K562 (cell line): Measurements from ENCODE around the gene GLT8D2. TPM values are rescaled to one million over a fixed set of nuclear protein-coding genes. Genes with fewer than 3 reads are reported as not detected.
A peak's percentile ranks its signal among the peaks of the same experiment; 100 is the strongest.

Source experiments
- ATAC-seq: fragments of 200-7000 bp; cut with Tn5 transposase; 3 replicates; pipeline ENCODE4 v1.9.1; 2020; ENCODE audit warnings: moderate library complexity
- BruUV-seq: library from RNA; stranded (reverse); fragments of 400-500 nt; replicated peaks from 2 replicates; lab custom pipeline; 2021; lab: Mats Ljungman, UMichigan
- CTCF ChIA-PET: fragments of 300-600 bp; formaldehyde crosslinking; extraction: SDS; loops from one replicate; lab custom pipeline; 2021; ENCODE audit warnings: low intra/inter-chr PET ratio; lab: Yijun Ruan, JAX
- POLR2A ChIA-PET: fragments of 300-600, 350-650 bp; sonication (Branson Sonifier 250); formaldehyde crosslinking; extraction: SDS; loops from one replicate; lab custom pipeline; 2021; ENCODE audit warnings: antibody characterized with exemption, inconsistent platforms; lab: Yijun Ruan, JAX
- DNase-seq, 4 experiments: peaks; one replicate each; pipeline versions ENCODE4 v3.0.0 to v3.0.0-alpha.2; 2011 to 2018; ENCODE audit warnings: low spot score in 3 of 4, mixed read lengths in 3 of 4; ENCODE audit errors: extremely low read depth in 1 of 4
- FAIRE-seq: peaks from 2 replicates; lab custom pipeline; 2011; peaks lifted over from hg19 to GRCh38; lab: Jason Lieb, UNC
- H2AFZ ChIP-seq: 2 replicates; pipeline ENCODE4 v1.6.0; 2011; ENCODE audit warnings: low read depth, low read length, control low read depth, inconsistent platforms
- H3K27ac ChIP-seq: fragments of 200-600 bp; 3 replicates; pipeline ENCODE4 v1.8.0; 2011; ENCODE audit warnings: low read depth, mild to moderate bottlenecking, control low read depth, inconsistent platforms, low read length, moderate library complexity, mixed read lengths; ENCODE audit errors: extremely low read depth
- H3K27me3 ChIP-seq, 2 experiments: fragments of 300-600 bp in 1 of 2; 2 replicates in 1 of 2; 3 replicates in 1 of 2; pipeline versions ENCODE4 v1.6.0 to v1.8.0; 2011; ENCODE audit warnings: inconsistent platforms in 2 of 2, low read length in 2 of 2, mild to moderate bottlenecking in 1 of 2, mixed read lengths in 1 of 2, moderate library complexity in 1 of 2; ENCODE audit not compliant: control insufficient read depth in 2 of 2, insufficient read depth in 2 of 2
- H3K36me3 ChIP-seq: fragments of 300-600 bp; 3 replicates; pipeline ENCODE4 v1.8.0; 2011; ENCODE audit warnings: mild to moderate bottlenecking, low read length, inconsistent platforms; ENCODE audit not compliant: control insufficient read depth, insufficient read depth
- H3K4me1 ChIP-seq, 2 experiments: fragments of 200-600 bp in 1 of 2; replicated peaks in 1 of 2; 2 replicates in 1 of 2; 3 replicates in 1 of 2; pipeline versions ENCODE4 v1.5.1 to v1.8.0; 2011; ENCODE audit warnings: inconsistent platforms in 2 of 2, low read length in 2 of 2, mild to moderate bottlenecking in 1 of 2, mixed read lengths in 1 of 2, moderate library complexity in 1 of 2; ENCODE audit not compliant: control insufficient read depth in 2 of 2, insufficient read depth in 2 of 2
- H3K4me2 ChIP-seq: 2 replicates; pipeline ENCODE4 v1.6.1; 2011; ENCODE audit warnings: low read length, control low read depth, inconsistent platforms, mixed read lengths; ENCODE audit not compliant: insufficient read depth
- H3K4me3 ChIP-seq: fragments of 200-600 bp; sonication (generic), shearing (Covaris generic); 2 replicates; pipeline ENCODE4 v1.5.1; 2016; ENCODE audit warnings: control low read depth, inconsistent platforms
- H3K79me2 ChIP-seq: fragments of 200-600 bp; 3 replicates; pipeline ENCODE4 v1.8.0; 2011; ENCODE audit warnings: low read length, inconsistent platforms; ENCODE audit not compliant: control insufficient read depth, insufficient read depth
- H3K9ac ChIP-seq, 2 experiments: 2 replicates each; pipeline versions ENCODE4 v1.6.0 to v1.6.1; 2011; ENCODE audit warnings: low read depth in 2 of 2, low read length in 2 of 2, control low read depth in 1 of 2, inconsistent platforms in 1 of 2, mild to moderate bottlenecking in 1 of 2, mixed read lengths in 1 of 2; ENCODE audit not compliant: insufficient read depth in 1 of 2
- H3K9me1 ChIP-seq: one replicate; pipeline ENCODE4 v1.6.0; 2011; ENCODE audit warnings: inconsistent platforms, mild to moderate bottlenecking, low read length, moderate library complexity; ENCODE audit not compliant: control insufficient read depth, insufficient read depth
- H3K9me3 ChIP-seq: replicated peaks from 2 replicates; pipeline ENCODE4 v1.5.1; 2011; ENCODE audit warnings: low read depth, low read length, inconsistent platforms; ENCODE audit not compliant: control insufficient read depth, insufficient read depth
- H4K20me1 ChIP-seq: replicated peaks from 2 replicates; pipeline ENCODE4 v1.6.1; 2011; ENCODE audit warnings: low read length, inconsistent platforms, mixed read lengths; ENCODE audit not compliant: control insufficient read depth, insufficient read depth
- CHCHD3 ChIP-seq: fragments of 250-450 bp; sonication (Bioruptor Pico); IDR thresholded peaks from 2 replicates; pipeline ENCODE4 v2.1.2; 2022; ENCODE audit warnings: mild to moderate bottlenecking
- ESRRB ChIP-seq: fragments of 250-450 bp; sonication (Bioruptor Pico); IDR thresholded peaks from 2 replicates; pipeline ENCODE4 v1.5.0; 2020; ENCODE audit warnings: mild to moderate bottlenecking, moderate library complexity, borderline replicate concordance
- EZH2 ChIP-seq: IDR thresholded peaks from 2 replicates; pipeline ENCODE4 v1.6.1; 2012; ENCODE audit warnings: low read depth, mild to moderate bottlenecking, inconsistent platforms, low read length, borderline replicate concordance
- FIP1L1 ChIP-seq: fragments of 200-400 bp; formaldehyde crosslinking; IDR thresholded peaks from 2 replicates; pipeline ENCODE4 v1.6.1; 2018; ENCODE audit warnings: mild to moderate bottlenecking, low read depth, low read length; ENCODE audit not compliant: poor library complexity, severe bottlenecking
- KAT7 ChIP-seq: sonication (generic); formaldehyde crosslinking; IDR thresholded peaks from 2 replicates; pipeline ENCODE4 v1.8.0; 2022; ENCODE audit warnings: missing genetic modification reagents, mild to moderate bottlenecking, borderline replicate concordance
- MYC ChIP-seq, 2 experiments: fragments of 250-450 bp in 1 of 2; sonication (Bioruptor Pico) in 1 of 2; IDR thresholded peaks; 2 replicates each; pipeline versions ENCODE4 v1.5.1 to v1.6.1; 2012 to 2021; ENCODE audit warnings: low read depth in 2 of 2, borderline replicate concordance in 1 of 2, improper control_type of control experiment in 1 of 2, low read length in 1 of 2, mild to moderate bottlenecking in 1 of 2, moderate library complexity in 1 of 2
- NFIC ChIP-seq: fragments of 450-650 bp; IDR thresholded peaks from 2 replicates; pipeline ENCODE4 v1.6.1; 2017; ENCODE audit warnings: mild to moderate bottlenecking, inconsistent platforms
- SAP30 ChIP-seq: fragments of 200-600 bp; sonication (generic); IDR thresholded peaks from 2 replicates; pipeline ENCODE4 v1.6.1; 2012; ENCODE audit warnings: borderline replicate concordance, low read depth, mild to moderate bottlenecking, moderate library complexity, low read length, control low read depth, inconsistent platforms; ENCODE audit not compliant: insufficient read depth, poor library complexity, severe bottlenecking
- SETDB1 ChIP-seq: IDR thresholded peaks from one replicate; pipeline ENCODE4 v1.6.1; 2012; ENCODE audit warnings: low read length, control low read depth, inconsistent platforms
- STAT5A ChIP-seq: IDR thresholded peaks from 2 replicates; pipeline ENCODE4 v1.6.1; 2012; ENCODE audit warnings: low read length, inconsistent platforms, borderline replicate concordance
- TBL1XR1 ChIP-seq, 2 experiments: IDR thresholded peaks; 2 replicates each; pipeline ENCODE4 v1.6.1; 2012; ENCODE audit warnings: improper control_type of control experiment in 2 of 2, low read length in 2 of 2, mild to moderate bottlenecking in 1 of 2
- YY1 ChIP-seq, 3 experiments: IDR thresholded peaks; 2 replicates each; pipeline ENCODE4 v1.6.1; 2011; ENCODE audit warnings: low read length in 2 of 3, mild to moderate bottlenecking in 2 of 3, moderate library complexity in 2 of 3, borderline replicate concordance in 1 of 3, control low read depth in 1 of 3, low read depth in 1 of 3; ENCODE audit not compliant: insufficient read depth in 3 of 3, insufficient replicate concordance in 2 of 3, control insufficient read depth in 1 of 3, insufficient read length in 1 of 3; ENCODE audit errors: extremely low read depth in 1 of 3
- ZBED1 ChIP-seq: IDR thresholded peaks from 2 replicates; pipeline ENCODE4 v1.6.1; 2014
- ZNF184 ChIP-seq: sonication (generic); formaldehyde crosslinking; IDR thresholded peaks from 2 replicates; pipeline ENCODE4 v1.5.0; 2020; ENCODE audit warnings: missing genetic modification reagents
- WGBS: fragments of 100-300 bp; shearing (Covaris generic); methylation state at CpG from one replicate; pipeline ENCODE4 v1.1.6; 2016; ENCODE audit warnings: low coverage, mixed read lengths; ENCODE audit not compliant: insufficient coverage; ENCODE audit errors: missing lambda C conversion rate; 5-methylcytosine and 5-hydroxymethylcytosine counted together
- in situ Hi-C: fragments of 300-500 bp; cut with MboI; formaldehyde crosslinking; loops from 4 replicates; pipeline ENCODE4 v1.15.0; 2018; ENCODE audit warnings: inconsistent platforms, mixed read lengths
- intact Hi-C: fragments of 100-400 bp; cut with micrococcal nuclease; formaldehyde crosslinking; loops from 2 replicates; pipeline ENCODE4 v1.14.2; 2022
- polyA plus RNA-seq, 8 experiments: library from polyadenylated mRNA; depleted of rRNA in 4 of 8; stranded (reverse) in 5 of 8; unstranded in 3 of 8; fragments of >200 nt; fragmentation: Nextera tagmentation in 2 of 8; fragmentation: Illumina TruSeq in 1 of 8; extraction: Ambion mirVana in 2 of 8; extraction: Trizol in 1 of 8; gene quantifications; 2 replicates each; pipeline versions ENCODE4 v1.2.1 to v1.2.3, GENCODE V29; 2011 to 2014; ENCODE audit warnings: inconsistent platforms in 1 of 8, missing spikeins in 1 of 8
- total RNA-seq, 7 experiments: library from RNA; depleted of rRNA in 6 of 7; stranded (reverse); fragments of >200 nt in 6 of 7; fragmentation: Illumina TruSeq in 2 of 7; extraction: Trizol in 2 of 7; gene quantifications; 2 replicates each; pipeline versions ENCODE4 v1.2.1 to v1.2.3, GENCODE V29; 2011 to 2021; ENCODE audit warnings: low replicate concordance in 1 of 7
- TF ChIP-seq, protein P1 (sequence below): fragments of 250-450 bp; sonication (Bioruptor Pico); IDR thresholded peaks from 2 replicates; pipeline ENCODE4 v1.6.1; 2021; ENCODE audit warnings: mild to moderate bottlenecking
- TF ChIP-seq, protein P2 (sequence below): sonication (generic); formaldehyde crosslinking; IDR thresholded peaks from 2 replicates; pipeline ENCODE4 v1.9.0; 2022; ENCODE audit warnings: mild to moderate bottlenecking, missing genetic modification reagents
- TF ChIP-seq, protein P3 (sequence below): IDR thresholded peaks from 3 replicates; pipeline ENCODE4 v1.6.1; 2011; ENCODE audit warnings: borderline replicate concordance, mild to moderate bottlenecking, moderate library complexity; ENCODE audit not compliant: insufficient read length; ENCODE audit errors: extremely low read depth

GLT8D2 gene
- total and polyA plus RNA-seq, 9 of the 15 experiments (the other 6 are each of a cell fraction or from before 2014, with no cell fraction given), result 0.18 to 0.27 (median 0.18) TPM; not detected in 6

DNA sequence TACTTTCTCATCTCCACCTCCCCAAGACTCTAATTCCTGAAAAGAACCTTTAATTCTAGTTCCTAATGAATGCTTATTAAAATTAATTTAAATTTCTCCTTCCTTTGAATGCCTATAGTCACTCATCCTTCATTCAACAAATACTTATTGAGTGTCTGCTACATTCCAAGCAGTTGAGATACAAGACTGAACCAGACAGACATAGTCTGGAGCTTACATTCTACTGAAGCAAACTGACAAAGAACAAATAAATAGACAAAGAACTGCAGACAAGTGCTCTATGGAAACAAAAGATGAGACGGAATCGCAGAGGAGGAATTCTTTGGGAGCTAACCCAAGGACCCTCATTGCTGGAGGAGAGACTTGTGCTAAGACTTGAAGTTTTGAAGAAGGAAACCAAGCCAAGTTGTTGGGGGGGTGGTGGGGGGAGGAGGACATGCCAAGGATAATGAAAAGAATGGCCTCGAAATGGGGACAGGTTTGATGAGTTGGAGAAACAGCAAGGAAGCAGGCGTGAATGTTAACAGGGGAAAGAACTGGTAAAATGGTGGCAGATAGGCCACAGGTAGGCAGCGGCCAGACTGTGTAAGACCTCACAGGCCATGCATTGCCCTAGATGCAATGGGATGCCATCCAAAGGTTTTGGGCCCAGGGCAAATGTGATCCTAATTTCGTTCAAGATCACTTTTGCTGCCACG lies 94.0 kb downstream of the GLT8D2 start:
- in situ Hi-C loops, result no loop called here
- no peaks in the 10 kb centered on the region for H4K20me1 ChIP-seq
- ChIA-PET POLR2A (interaction anchor here (1.0 to 5.3 kb wide), 7 partner anchors 8 to 336 kb away, joined by 4 to 45 read pairs (median 5); partner anchors contain the start of genes HSP90B1 and TDG), CTCF (no interaction called here)
- H3K27me3 ChIP-seq, result no peaks in the 10 kb centered on the region
- H3K9me1 ChIP-seq, result no peaks in the 10 kb centered on the region
- H3K4me1 ChIP-seq, result peaks cover 6 to 9% of the 10 kb centered on the region in 2 experiments; a peak in 4 of 5 replicates
- peak overlapping the region; percentile 89 to 99 for H3K9ac ChIP-seq
- peak overlapping the region; percentile 95 for H3K4me3 ChIP-seq
- DNase-seq (no peak), FAIRE-seq (no peak), ATAC-seq (peak; percentile 17)
- H3K79me2 ChIP-seq, result peaks cover 42% of the 10 kb centered on the region
- intact Hi-C loops, result no loop called here
- WGBS, result 6% methylated on average over 7 of the region's 7 CpGs
- H3K36me3 ChIP-seq, result peaks cover 39% of the 10 kb centered on the region; the same call in 2 of the 3 replicates
- H2AFZ ChIP-seq, result peak overlapping the region; percentile 98
- peak overlapping the region; percentile 95 for H3K27ac ChIP-seq
- H3K4me2 ChIP-seq, result peak overlapping the region; percentile 99
- BruUV-seq, result no TSS peak
- H3K9me3 ChIP-seq, result no peaks in the 10 kb centered on the region
- TF ChIP-seq FIP1L1 (no peak), CHCHD3 (no peak), ZNF184 (no peak), TBL1XR1 (IDR thresholded peaks at IDR 0.05; ENCODE audit: low read length in 2 of 2) (no peak), SAP30 (peak; percentile 1), NFIC (no peak), YY1 (IDR thresholded peaks at IDR 0.05; ENCODE audit: borderline replicate concordance in 1 of 3, control insufficient read depth in 1 of 3, extremely low read depth in 1 of 3, insufficient read depth in 3 of 3, insufficient read length in 1 of 3, insufficient replicate concordance in 2 of 3, low read depth in 1 of 3, low read length in 2 of 3) (peak in 1 of 3 experiments; percentile 43), STAT5A (no peak), SETDB1 (no peak), MYC (IDR thresholded peaks at IDR 0.05; ENCODE audit: low read depth, low read length) (no peak), MYC (CRISPR knock-in tag; IDR thresholded peaks at IDR 0.05; ENCODE audit: borderline replicate concordance, low read depth) (no peak), ESRRB (CRISPR knock-in tag) (no peak), EZH2 (no peak), ZBED1 (0 out of 2 replicates have a peak, but pooled peaks have one; percentile 38), KAT7 (CRISPR knock-in tag) (no peak)
- TF ChIP-seq, protein P1, sequence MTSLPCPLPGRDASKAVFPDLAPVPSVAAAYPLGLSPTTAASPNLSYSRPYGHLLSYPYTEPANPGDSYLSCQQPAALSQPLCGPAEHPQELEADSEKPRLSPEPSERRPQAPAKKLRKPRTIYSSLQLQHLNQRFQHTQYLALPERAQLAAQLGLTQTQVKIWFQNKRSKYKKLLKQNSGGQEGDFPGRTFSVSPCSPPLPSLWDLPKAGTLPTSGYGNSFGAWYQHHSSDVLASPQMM (CRISPR knock-in tag), result no peak
- TF ChIP-seq, protein P2, sequence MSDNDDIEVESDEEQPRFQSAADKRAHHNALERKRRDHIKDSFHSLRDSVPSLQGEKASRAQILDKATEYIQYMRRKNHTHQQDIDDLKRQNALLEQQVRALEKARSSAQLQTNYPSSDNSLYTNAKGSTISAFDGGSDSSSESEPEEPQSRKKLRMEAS (CRISPR knock-in tag), result 0 out of 2 replicates have a peak, but pooled peaks have one; percentile 6
- TF ChIP-seq, protein P3, sequence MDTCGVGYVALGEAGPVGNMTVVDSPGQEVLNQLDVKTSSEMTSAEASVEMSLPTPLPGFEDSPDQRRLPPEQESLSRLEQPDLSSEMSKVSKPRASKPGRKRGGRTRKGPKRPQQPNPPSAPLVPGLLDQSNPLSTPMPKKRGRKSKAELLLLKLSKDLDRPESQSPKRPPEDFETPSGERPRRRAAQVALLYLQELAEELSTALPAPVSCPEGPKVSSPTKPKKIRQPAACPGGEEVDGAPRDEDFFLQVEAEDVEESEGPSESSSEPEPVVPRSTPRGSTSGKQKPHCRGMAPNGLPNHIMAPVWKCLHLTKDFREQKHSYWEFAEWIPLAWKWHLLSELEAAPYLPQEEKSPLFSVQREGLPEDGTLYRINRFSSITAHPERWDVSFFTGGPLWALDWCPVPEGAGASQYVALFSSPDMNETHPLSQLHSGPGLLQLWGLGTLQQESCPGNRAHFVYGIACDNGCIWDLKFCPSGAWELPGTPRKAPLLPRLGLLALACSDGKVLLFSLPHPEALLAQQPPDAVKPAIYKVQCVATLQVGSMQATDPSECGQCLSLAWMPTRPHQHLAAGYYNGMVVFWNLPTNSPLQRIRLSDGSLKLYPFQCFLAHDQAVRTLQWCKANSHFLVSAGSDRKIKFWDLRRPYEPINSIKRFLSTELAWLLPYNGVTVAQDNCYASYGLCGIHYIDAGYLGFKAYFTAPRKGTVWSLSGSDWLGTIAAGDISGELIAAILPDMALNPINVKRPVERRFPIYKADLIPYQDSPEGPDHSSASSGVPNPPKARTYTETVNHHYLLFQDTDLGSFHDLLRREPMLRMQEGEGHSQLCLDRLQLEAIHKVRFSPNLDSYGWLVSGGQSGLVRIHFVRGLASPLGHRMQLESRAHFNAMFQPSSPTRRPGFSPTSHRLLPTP, result no peak
